Adipose tissue (tissue), 3 donors: Measurements from ENCODE around the gene ADCY4. TPM values are rescaled to one million over a fixed set of nuclear protein-coding genes. Genes with fewer than 3 reads are reported as not detected.

Source experiments
- H3K27ac ChIP-seq: one replicate; pipeline ENCODE4 v1.5.1; 2013; ENCODE audit warnings: low read depth, low read length
- WGBS, 3 donors: extraction: QIAGEN DNeasy Blood & Tissue Kit; methylation state at CpG; one replicate each; pipeline ENCODE4 v1.1.7; 2013; 5-methylcytosine and 5-hydroxymethylcytosine counted together
- polyA plus RNA-seq, 3 donors: library from polyadenylated mRNA; stranded (reverse); fragments of 200-250 nt; gene quantifications; one replicate each; pipeline ENCODE4 v1.2.3, GENCODE V29; 2013
- donor health status: healthy with polysubstance abuse.
- donor health status: Bipolar disorder and iron deficiency.
- donor health status: healthy.

ADCY4 gene
- polyA plus RNA-seq, 3 donors: 8.7 to 107 (median 56.4) TPM

DNA sequence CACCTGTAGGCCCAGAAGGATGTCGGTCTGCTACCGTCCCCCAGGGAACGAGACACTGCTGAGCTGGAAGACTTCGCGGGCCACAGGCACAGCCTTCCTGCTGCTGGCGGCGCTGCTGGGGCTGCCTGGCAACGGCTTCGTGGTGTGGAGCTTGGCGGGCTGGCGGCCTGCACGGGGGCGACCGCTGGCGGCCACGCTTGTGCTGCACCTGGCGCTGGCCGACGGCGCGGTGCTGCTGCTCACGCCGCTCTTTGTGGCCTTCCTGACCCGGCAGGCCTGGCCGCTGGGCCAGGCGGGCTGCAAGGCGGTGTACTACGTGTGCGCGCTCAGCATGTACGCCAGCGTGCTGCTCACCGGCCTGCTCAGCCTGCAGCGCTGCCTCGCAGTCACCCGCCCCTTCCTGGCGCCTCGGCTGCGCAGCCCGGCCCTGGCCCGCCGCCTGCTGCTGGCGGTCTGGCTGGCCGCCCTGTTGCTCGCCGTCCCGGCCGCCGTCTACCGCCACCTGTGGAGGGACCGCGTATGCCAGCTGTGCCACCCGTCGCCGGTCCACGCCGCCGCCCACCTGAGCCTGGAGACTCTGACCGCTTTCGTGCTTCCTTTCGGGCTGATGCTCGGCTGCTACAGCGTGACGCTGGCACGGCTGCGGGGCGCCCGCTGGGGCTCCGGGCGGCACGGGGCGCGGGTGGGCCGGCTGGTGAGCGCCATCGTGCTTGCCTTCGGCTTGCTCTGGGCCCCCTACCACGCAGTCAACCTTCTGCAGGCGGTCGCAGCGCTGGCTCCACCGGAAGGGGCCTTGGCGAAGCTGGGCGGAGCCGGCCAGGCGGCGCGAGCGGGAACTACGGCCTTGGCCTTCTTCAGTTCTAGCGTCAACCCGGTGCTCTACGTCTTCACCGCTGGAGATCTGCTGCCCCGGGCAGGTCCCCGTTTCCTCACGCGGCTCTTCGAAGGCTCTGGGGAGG is 23.9 kb downstream of the ADCY4 start, which contains the start of gene LTB4R:
LTB4R (plus strand) TSS at position 857 of the 959 bp plus-strand sequence. CDS start 4,150 bp downstream, outside the sequence.
- peak within 1 kb of the TSS; percentile 52 for H3K27ac ChIP-seq
- WGBS, 3 donors: 2 to 15% (median 5%) methylated on average over 90 to 99 of the region's 99 CpGs

GRCh38 chr14:24310265-24310645 is 24.6 kb downstream of the ADCY4 start:
- no peak overlapping the region for H3K27ac ChIP-seq
- WGBS, 3 donors: 18 to 26% (median 20%) methylated on average over 5 of the region's 5 CpGs

DNA sequence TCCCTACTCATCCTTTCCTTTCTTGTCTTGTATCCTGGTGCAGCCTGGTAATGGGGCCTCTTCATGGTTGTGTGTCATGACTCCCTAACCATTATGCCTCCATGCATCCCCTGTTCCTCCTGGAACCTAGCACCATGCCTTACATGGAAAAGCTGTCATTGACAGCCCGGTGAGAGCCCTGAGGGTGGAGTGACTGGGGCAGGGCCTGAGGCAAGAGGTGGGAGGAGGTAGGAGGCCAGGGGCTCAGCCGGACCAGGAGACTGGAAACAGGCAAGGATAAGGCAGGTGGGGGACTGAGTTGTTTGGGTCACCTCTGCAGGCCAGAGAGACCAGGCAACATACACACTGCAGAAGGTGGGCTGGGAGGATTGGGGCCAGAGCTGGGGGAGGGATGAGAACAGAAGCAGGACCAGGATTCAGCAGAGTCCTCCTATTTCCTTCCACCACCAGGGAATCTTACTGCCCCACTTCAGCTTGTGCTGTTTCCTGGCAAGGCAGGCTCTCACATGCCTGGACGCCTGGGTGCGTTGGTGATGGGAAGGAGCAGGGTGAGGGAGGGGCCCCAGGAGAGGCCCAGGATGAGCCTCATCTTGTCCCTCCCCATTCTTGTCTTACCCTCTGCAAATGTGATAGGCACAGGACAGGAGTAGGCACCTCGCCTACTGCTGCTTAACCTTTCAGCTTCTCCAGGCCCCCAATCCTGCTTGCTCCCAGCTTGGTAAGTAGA is 25.2 kb downstream of the ADCY4 start, which contains the start of gene LTB4R2:
LTB4R2 (plus strand) TSS at position 603 of the 727 bp plus-strand sequence. CDS start 525 bp downstream, outside the sequence.
- H3K27ac ChIP-seq: no peak within 1 kb of the TSS
- WGBS, 3 donors: 69 to 84% (median 73%) methylated on average over 5 of the region's 5 CpGs

GRCh38 chr14:24308342-24309124 is 26.3 kb downstream of the ADCY4 start:
- no peak overlapping the region for H3K27ac ChIP-seq
- WGBS, 3 donors: 77 to 82% (median 80%) methylated on average over 7 of the region's 7 CpGs

DNA sequence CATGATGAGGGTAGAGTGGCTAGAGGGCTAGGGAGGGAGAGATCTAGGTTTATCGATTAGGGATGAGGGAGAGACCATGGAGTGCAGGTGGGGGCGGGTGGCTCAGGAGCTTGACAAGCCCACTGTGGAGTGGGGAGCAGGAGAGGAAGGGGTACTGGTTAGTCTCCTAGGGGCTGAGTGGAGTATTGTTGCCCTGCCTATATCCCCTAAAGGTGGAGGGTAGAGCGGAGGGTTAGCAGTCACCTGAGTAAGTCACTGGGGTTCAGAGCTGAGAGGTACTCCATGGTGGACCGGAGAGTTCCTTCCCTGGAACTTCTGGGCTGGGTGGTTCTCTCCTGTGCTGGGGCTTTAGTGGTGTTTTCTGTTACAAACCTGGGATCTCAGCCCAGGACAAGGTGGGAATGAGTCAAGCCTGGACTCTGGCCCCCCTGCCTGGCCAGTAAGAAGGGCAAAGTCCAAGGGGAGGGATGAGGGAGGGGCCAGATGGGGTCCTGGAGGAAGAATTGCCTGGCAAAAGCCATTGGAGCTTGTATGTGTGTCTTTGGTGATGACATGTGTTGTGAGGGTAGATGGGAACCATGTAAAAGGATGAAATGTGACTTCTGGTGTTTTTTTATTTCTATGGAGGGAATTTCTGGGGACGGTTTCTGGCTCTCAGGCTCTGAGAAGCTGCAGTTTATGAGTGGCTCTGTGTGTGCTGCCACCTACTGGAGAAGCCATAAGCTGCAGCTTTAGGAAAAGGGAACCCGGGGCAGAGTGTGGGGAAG is 27.1 kb downstream of the ADCY4 start, which contains the start of gene CIDEB:
CIDEB (minus strand) TSS at position 403 of the 767 bp plus-strand sequence; CDS start at position 284, 119 bp downstream.
- 41 to 60% (median 60%) methylated on average over 6 of the region's 6 CpGs for WGBS, 3 donors
- H3K27ac ChIP-seq: no peak within 1 kb of the TSS

- WGBS, 3 donors: 73 to 86% (median 83%) methylated on average over 11 of the region's 11 CpGs
- no peak overlapping the region for H3K27ac ChIP-seq
Measured at GRCh38 chr14:24307156-24307574, 27.7 kb downstream of the ADCY4 start.

DNA sequence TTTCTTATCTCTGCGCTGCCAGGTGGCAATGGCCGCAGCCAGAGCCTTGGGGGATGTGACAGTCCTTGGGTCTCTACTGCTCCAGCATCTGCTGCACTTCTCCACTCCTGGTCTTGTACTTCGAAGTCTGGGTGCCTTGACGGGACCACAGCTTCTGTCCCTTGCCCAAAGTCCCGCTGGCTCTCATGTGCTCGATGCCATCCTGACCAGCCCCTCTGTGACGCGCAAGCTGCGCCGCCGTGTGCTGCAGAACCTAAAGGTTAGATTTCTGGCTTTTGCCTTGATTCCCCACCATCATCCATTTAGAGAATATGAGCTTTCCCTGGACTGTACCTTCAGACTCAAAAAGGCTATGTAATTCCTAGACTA is 30.9 kb downstream of the ADCY4 start:
- 95 to 99% (median 96%) methylated on average over 11 of the region's 11 CpGs for WGBS, 3 donors
- no peak overlapping the region for H3K27ac ChIP-seq

- peak overlapping the region; percentile 31 for H3K27ac ChIP-seq
- WGBS, 3 donors: 25 to 33% (median 32%) methylated on average over 16 of the region's 16 CpGs
Measured at GRCh38 chr14:24300326-24300980, 34.4 kb downstream of the ADCY4 start.

DNA sequence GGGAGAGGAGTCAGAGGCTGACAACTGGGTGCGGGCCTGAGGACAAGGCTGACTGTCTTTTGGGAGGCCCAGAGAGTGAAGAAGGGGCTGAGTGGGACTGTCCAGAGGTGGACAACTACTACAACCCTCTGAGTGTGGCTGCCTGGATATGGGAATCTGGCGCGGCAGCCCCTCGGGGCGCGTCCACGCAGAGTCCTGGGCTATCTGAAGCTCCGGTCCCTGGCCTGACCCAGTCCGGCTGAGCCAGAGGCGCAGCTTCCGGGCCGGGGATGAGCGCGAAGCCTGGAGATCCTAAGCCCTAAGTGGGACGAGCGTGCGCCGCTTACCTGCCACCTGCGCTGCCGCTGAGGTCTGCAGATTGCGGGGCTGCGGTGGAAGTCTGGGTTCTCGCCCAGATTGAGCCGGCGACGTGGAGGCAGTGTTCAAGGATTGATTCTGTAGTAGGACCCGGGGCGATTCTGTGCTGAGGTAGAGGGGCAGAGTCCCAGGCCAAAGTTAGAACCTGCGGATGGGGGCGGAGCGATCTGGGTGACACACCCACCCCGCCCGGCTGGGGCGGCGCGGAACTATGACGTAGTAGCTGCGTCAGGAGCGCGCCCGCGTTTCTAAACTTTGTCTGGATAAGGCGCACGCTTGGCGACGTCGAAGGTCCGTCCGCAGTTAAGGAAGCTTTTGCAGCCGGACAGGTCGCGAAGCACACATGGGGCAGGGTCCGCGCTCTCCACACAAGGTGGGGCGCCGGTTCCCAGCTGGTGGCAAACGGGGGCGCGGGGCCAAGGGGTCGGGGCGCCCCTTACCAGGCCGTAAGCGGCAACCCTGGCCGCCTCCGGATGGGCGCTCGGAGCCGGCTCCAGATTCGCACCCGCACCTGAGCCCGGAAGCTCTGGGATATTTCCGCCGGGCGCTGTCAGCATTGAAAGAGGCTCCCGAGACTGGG is 35.3 kb downstream of the ADCY4 start, which contains the start of the genes DHRS1 and NOP9:
DHRS1 (minus strand) TSS at position 526 of the 937 bp plus-strand sequence. CDS start 674 bp downstream, outside the sequence.
NOP9 (plus strand) TSS at position 596 of the 937 bp plus-strand sequence; CDS start at position 701, 105 bp downstream.
- WGBS, 3 donors: 0 to 1% (median 0%) methylated on average over 71 to 75 of the region's 75 CpGs

GRCh38 chr14:24298892-24299254 is 36.0 kb downstream of the ADCY4 start:
- whole genome bisulfite sequencing, 3 donors: 32 to 41% (median 41%) methylated on average over 7 of the region's 7 CpGs
- no peak overlapping the region for H3K27ac ChIP-seq

More for the DNA sequence above, 35.3 kb downstream of the ADCY4 start, which contains the start of the genes DHRS1 and NOP9:
- H3K27ac ChIP-seq: peak within 1 kb of the TSS; percentile 31

DNA sequence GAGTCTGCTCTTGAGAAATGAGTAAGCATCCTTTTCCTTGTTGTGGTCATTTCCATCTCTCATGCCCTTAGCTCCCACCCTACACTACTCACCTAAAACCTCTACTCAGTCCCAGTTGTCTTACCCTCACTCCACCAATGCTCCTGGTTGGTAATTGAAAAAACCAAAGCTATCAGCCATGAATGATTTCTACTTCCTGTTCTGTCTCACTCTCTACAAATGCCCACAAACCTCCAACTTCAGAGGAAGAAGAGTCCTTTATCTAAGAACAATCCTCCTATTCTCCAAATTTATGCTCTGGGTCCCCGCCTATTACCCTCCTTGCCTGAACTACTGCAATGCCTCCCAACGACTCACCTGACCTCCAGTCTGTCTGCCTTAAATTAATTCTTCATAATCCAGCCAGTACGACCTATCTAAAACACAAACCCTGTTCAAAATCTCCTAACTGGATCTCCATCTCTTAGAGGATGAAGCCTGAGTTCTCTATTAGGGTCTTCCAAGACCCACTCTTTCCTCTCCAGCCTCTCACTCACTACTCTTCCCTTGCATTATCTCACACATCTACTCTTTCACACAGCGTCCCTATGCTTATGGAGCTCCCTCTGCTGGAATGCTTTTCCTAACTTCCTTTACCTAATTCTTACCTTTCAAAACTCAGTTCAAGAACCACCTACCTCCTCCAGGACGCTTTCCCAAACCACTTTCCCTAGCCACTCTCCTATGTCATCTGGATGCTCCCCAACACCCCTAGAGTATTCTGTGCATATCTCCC is 37.5 kb downstream of the ADCY4 start:
- 32 to 48% (median 42%) methylated on average over 5 of the region's 5 CpGs for WGBS, 3 donors

DNA sequence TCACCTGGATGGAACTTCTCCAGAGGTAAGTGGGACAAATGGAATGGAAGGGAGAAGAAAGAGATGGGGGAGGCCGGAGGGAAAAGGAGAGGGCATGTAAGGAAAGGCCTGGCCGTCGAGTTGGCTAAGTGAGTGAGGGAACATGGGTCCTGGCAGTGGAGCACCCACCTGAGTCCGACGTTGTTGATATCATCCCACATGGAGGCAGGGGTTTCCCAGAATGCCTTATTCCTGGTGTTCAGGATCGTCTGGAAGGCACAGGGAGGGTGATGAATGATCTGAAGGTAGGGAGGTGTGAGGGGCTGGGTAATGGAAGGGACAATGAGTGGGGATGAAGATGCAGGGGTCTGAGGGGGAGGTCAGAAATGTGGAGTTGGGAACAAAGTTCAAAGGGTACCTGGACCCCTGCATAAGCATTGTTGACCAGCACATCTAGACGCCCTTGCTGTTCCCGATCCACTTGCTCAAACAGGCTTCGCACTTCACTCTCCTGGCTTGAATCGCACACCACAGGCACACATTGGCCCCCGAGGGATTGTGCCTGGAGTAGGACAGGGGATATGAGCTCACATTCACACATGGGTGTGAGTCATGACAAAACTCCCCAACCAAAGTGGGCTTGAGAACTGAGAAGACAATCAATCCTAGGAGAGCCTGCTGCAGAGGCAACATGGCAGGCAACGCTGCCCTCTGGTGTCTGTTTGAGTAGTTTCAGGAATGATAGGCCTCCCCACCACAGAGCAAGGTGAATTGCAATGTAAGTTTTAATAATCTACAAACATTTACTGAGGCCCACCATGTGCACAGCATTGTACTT is 38.3 kb downstream of the ADCY4 start:
- WGBS, 3 donors: 61 to 63% (median 62%) methylated on average over 12 of the region's 12 CpGs
- no peak overlapping the region for H3K27ac ChIP-seq

More for the DNA sequence above, 37.5 kb downstream of the ADCY4 start:
- no peak overlapping the region for H3K27ac ChIP-seq

DNA sequence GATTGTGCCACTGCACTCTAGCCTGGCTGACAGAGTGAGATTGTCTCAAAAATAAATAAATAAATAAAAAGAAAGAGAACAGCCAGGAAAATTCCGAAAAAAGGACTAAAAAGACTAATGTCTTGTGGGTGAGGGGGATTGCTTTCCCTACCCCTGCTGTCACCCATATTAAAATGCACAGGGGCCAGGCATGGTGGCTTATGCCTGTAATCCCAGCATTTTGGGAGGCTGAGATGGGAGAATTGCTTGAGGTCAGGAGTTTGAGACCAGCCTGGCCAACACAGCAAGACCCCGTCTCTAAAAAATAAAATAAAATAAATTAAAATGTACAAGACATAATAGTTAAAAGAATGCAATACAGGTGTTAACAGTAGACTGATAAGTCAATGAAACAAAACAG is 41.3 kb downstream of the ADCY4 start:
- 97 to 98% (median 98%) methylated on average over 2 of the region's 2 CpGs for WGBS, 3 donors
- H3K27ac ChIP-seq: no peak overlapping the region

- 90 to 95% (median 91%) methylated on average over 11 of the region's 11 CpGs for WGBS, 3 donors
- no peak overlapping the region for H3K27ac ChIP-seq
Measured at GRCh38 chr14:24292118-24292807, 42.6 kb downstream of the ADCY4 start.
